Measurements from ENCODE around the gene PLEK.
A peak's percentile ranks its signal among the peaks of the same experiment; 100 is the strongest.
"Not testable (repeated sequence)": the region's sequence is repeated elsewhere in the genome, so short reads cannot be mapped to it uniquely, and the experiment has no call there.

The PLEK gene

GRCh38 chr2:68441179-68441993 is 76.3 kb downstream of the PLEK start:
- DNase-seq (ENCODE audit: low spot score) = peak; percentile 92

GRCh38 chr2:68441994-68442322 is 76.9 kb downstream of the PLEK start:
- no peak for DNase-seq (ENCODE audit: low spot score)

GRCh38 chr2:68446425-68446824 is 81.3 kb downstream of the PLEK start:
- DNase-seq (ENCODE audit: low spot score) = not testable (repeated sequence)
